Measurements from ENCODE around the gene TM7SF3.

TM7SF3 gene

GRCh38 chr12:26997003-26997402 is 17.2 kb downstream of the TM7SF3 start:
- H3K4me3 ChIP-seq (ENCODE audit: low read length) = no peak overlapping the region
- TF ChIP-seq, protein P1, sequence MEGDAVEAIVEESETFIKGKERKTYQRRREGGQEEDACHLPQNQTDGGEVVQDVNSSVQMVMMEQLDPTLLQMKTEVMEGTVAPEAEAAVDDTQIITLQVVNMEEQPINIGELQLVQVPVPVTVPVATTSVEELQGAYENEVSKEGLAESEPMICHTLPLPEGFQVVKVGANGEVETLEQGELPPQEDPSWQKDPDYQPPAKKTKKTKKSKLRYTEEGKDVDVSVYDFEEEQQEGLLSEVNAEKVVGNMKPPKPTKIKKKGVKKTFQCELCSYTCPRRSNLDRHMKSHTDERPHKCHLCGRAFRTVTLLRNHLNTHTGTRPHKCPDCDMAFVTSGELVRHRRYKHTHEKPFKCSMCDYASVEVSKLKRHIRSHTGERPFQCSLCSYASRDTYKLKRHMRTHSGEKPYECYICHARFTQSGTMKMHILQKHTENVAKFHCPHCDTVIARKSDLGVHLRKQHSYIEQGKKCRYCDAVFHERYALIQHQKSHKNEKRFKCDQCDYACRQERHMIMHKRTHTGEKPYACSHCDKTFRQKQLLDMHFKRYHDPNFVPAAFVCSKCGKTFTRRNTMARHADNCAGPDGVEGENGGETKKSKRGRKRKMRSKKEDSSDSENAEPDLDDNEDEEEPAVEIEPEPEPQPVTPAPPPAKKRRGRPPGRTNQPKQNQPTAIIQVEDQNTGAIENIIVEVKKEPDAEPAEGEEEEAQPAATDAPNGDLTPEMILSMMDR (IDR thresholded peaks at IDR 0.05; ENCODE audit: insufficient read depth, low read depth, low read length, missing control alignments) = no peak
- no peak for DNase-seq (ENCODE audit: low read depth)

DNA sequence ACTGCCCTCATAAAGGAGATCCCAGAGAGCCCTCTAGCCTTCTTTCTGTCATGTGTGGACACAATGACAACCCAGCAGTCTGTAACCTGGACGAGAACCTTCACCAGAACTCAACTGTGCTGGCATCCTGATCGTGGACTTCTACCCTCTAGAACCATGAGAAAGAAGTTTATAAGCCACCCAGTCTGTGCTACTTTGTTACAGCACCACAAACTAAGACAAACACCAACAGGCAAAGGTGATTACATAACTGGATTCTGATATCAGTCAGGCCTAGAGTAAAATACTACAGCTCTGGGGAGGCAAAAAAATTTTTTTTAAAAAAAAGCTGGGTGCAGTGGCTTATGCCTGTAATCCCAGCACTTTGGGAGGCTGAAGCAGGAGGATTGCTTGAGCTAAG is 18.5 kb downstream of the TM7SF3 start:
- H3K4me3 ChIP-seq (ENCODE audit: low read length) = no peak overlapping the region
- TF ChIP-seq, protein P1 (IDR thresholded peaks at IDR 0.05; ENCODE audit: insufficient read depth, low read depth, low read length, missing control alignments) = no peak
- no peak for DNase-seq (ENCODE audit: low read depth)

- DNase-seq (ENCODE audit: low read depth) = no peak
- H3K4me3 ChIP-seq (ENCODE audit: low read length) = no peak overlapping the region
- TF ChIP-seq, protein P1 (IDR thresholded peaks at IDR 0.05; ENCODE audit: insufficient read depth, low read depth, low read length, missing control alignments) = no peak
Measured at GRCh38 chr12:26994109-26994508, 20.1 kb downstream of the TM7SF3 start.

DNA sequence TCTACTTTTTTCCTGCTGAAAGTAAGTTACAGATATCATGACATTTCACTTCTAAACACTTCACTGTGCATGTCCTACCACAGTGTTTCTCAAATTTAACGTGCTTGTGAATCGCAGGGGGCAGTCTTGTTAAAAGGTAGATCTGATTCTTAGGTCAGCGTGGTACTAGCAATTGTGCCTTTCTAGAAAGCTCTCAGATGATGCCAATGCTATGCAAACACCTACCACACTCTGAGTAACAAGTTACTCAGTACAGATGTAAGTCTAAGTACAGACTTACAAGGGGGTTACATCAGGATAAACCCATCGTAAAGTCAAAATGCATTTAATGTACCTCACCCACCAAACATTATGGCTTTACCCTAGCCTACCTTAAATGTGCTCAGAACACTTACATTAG is 22.4 kb downstream of the TM7SF3 start:
- no peak overlapping the region for H3K4me3 ChIP-seq (ENCODE audit: low read length)
- TF ChIP-seq, protein P1 (IDR thresholded peaks at IDR 0.05; ENCODE audit: insufficient read depth, low read depth, low read length, missing control alignments) = no peak
- no peak for DNase-seq (ENCODE audit: low read depth)

DNA sequence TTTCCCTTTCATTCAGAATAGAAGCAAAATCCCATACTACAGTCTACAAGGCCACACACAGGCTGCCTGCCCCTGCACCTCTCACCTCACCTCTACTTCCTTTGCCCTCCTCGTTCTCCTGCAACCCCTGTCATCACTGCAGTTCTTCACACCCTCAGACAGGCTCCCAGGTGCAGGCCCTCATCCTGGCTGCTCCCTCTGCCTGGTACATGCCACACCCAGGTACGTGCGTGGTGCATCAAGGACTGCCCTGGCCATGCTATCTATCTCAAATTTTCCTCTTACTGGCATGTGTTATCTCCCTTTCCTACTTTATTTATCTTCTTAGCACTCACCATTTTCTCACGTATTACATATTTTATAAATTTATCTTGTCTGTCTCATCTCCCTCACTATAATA is 24.3 kb downstream of the TM7SF3 start:
- no peak overlapping the region for H3K4me3 ChIP-seq (ENCODE audit: low read length)
- TF ChIP-seq, protein P1 (IDR thresholded peaks at IDR 0.05; ENCODE audit: insufficient read depth, low read depth, low read length, missing control alignments) = no peak

GRCh38 chr12:26988703-26989102 is 25.5 kb downstream of the TM7SF3 start:
- TF ChIP-seq, protein P1 (IDR thresholded peaks at IDR 0.05; ENCODE audit: insufficient read depth, low read depth, low read length, missing control alignments) = no peak
- no peak overlapping the region for H3K4me3 ChIP-seq (ENCODE audit: low read length)
- DNase-seq (ENCODE audit: low read depth) = no peak

More for the DNA sequence above, 24.3 kb downstream of the TM7SF3 start:
- DNase-seq (ENCODE audit: low read depth) = no peak

DNA sequence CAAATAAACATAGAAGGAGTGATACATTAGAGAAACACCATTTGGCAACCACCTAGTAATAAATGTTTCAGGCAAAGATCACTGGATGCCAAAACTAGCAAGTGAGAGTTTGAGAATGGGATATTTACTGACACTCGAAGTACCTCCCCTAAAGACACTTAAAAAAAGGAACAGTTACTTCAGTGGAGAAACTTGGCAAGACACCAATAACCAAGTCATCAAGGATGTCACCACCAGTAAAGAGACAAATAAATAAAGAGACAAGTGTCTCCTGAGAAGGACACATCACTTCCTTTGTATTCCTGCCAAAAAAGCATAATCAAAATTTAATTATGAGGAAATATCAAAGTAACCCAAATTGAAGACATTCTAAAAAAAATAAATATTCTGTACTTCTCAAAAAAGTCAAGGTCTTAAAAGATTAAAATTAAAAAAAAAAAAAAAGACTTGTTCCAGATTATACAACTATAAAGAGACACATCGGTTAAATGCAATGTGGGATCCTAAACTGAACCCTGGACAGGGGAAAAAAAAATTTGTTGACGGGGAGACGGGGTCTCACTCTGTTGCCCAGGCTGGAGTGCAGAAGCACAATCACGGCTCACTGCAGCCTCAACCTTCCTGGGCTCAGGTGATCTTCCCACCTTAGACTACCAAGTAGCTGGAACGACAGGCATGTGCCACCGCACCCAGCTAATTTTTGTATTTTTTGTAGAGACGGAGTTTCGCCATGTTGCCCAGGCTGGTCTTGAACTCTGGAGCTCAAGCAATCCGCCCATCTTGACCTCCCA is 26.4 kb downstream of the TM7SF3 start:
- H3K4me3 ChIP-seq (ENCODE audit: low read length) = no peak overlapping the region
- TF ChIP-seq, protein P1 (IDR thresholded peaks at IDR 0.05; ENCODE audit: insufficient read depth, low read depth, low read length, missing control alignments) = no peak
- no peak for DNase-seq (ENCODE audit: low read depth)
